DOHH2 (cell line): ENCODE data around the gene ZMIZ1.

Experiments used
- H3F3A ChIP-seq: fragments of 200-600 bp; sonication (generic), shearing (Covaris generic); 2 replicates; pipeline ENCODE4 v1.6.0; 2016; ENCODE audit warnings: antibody characterized with exemption, mild to moderate bottlenecking; ENCODE audit not compliant: control insufficient read depth, insufficient read depth
- H3K27ac ChIP-seq: fragments of 200-600 bp; sonication (generic); 2 replicates; pipeline ENCODE4 v1.5.1; 2014; ENCODE audit warnings: low read depth, mild to moderate bottlenecking, low read length, moderate library complexity
- H3K27me3 ChIP-seq: fragments of 200-600 bp; sonication (generic); 2 replicates; pipeline ENCODE4 v1.6.1; 2014; ENCODE audit warnings: mild to moderate bottlenecking, low read length, mixed read lengths; ENCODE audit not compliant: control insufficient read depth
- H3K36me3 ChIP-seq: fragments of 200-600 bp; sonication (generic); 2 replicates; pipeline ENCODE4 v1.6.1; 2014; ENCODE audit warnings: mild to moderate bottlenecking, low read length, moderate library complexity, mixed read lengths; ENCODE audit not compliant: control insufficient read depth
- H3K4me1 ChIP-seq: fragments of 200-600 bp; sonication (generic); 2 replicates; pipeline ENCODE4 v1.6.1; 2014; ENCODE audit warnings: mild to moderate bottlenecking, low read length, mixed read lengths; ENCODE audit not compliant: control insufficient read depth
- H3K4me2 ChIP-seq: fragments of 200-600 bp; sonication (generic); 2 replicates; pipeline ENCODE4 v1.6.0; 2014; ENCODE audit warnings: mild to moderate bottlenecking, low read length, moderate library complexity
- H3K4me3 ChIP-seq: fragments of 200-600 bp; sonication (generic); 2 replicates; pipeline ENCODE4 v1.5.1; 2014; ENCODE audit warnings: mild to moderate bottlenecking, low read length, mixed read lengths
- H3K79me2 ChIP-seq: fragments of 200-600 bp; sonication (generic); 2 replicates; pipeline ENCODE4 v1.6.1; 2014; ENCODE audit warnings: mild to moderate bottlenecking, low read length, mixed read lengths; ENCODE audit not compliant: control insufficient read depth
- H3K9me2 ChIP-seq: fragments of 200-600 bp; sonication (generic); replicated peaks from 2 replicates; pipeline ENCODE4 v1.6.1; 2014; ENCODE audit warnings: mild to moderate bottlenecking, low read length, mixed read lengths; ENCODE audit not compliant: control insufficient read depth
- H3K9me3 ChIP-seq: fragments of 200-600 bp; sonication (generic); 2 replicates; pipeline ENCODE4 v1.6.1; 2014; ENCODE audit warnings: antibody characterized with exemption, low read length, mixed read lengths; ENCODE audit not compliant: control insufficient read depth, insufficient read depth
- H4K20me1 ChIP-seq: fragments of 200-600 bp; sonication (generic); 2 replicates; pipeline ENCODE4 v1.6.0; 2014; ENCODE audit warnings: low read depth, mild to moderate bottlenecking, antibody characterized with exemption, low read length, moderate library complexity; ENCODE audit not compliant: control insufficient read depth, insufficient read depth
- CTCF ChIP-seq: fragments of 200-600 bp; sonication (generic); IDR thresholded peaks from one replicate; pipeline ENCODE4 v1.5.1; 2014; ENCODE audit warnings: antibody characterized with exemption, mild to moderate bottlenecking, low read depth, low read length; ENCODE audit not compliant: poor library complexity, severe bottlenecking
- EZH2phosphoT487 ChIP-seq: fragments of 200-600 bp; sonication (generic); IDR thresholded peaks from 2 replicates; pipeline ENCODE4 v1.6.1; 2017; ENCODE audit warnings: borderline replicate concordance, mild to moderate bottlenecking, antibody characterized with exemption, low read length, moderate library complexity, mixed read lengths

ZMIZ1 gene

GRCh38 chr10:79285315-79286197 lies 216.8 kb downstream of the ZMIZ1 start:
- H3K4me2 ChIP-seq, result peak overlapping the region; percentile 63
- TF ChIP-seq EZH2phosphoT487 (no peak), CTCF (no peak)
- H4K20me1 ChIP-seq, result no peaks in the 10 kb centered on the region
- H3K4me3 ChIP-seq, result peak overlapping the region; percentile 57
- peaks cover 14% of the 10 kb centered on the region for H3K36me3 ChIP-seq
- no peaks in the 10 kb centered on the region for H3K27me3 ChIP-seq
- no peaks in the 10 kb centered on the region for H3K9me2 ChIP-seq
- peaks cover 9% of the 10 kb centered on the region for H3K79me2 ChIP-seq
- no peaks in the 10 kb centered on the region for H3K9me3 ChIP-seq
- peak overlapping the region; percentile 64 for H3K27ac ChIP-seq
- H3K4me1 ChIP-seq, result peaks cover 56% of the 10 kb centered on the region
- peaks cover 11% of the 10 kb centered on the region for H3F3A ChIP-seq

GRCh38 chr10:79286318-79286951 lies 217.7 kb downstream of the ZMIZ1 start:
- Histone ChIP-seq H3K27ac (peak overlapping the region; percentile 64), H3K4me1 (peaks cover 56% of the 10 kb centered on the region), H3F3A (peaks cover 11% of the 10 kb centered on the region), H3K4me3 (peak overlapping the region; percentile 57), H3K9me2 (no peaks in the 10 kb centered on the region), H3K4me2 (peak overlapping the region; percentile 63), H3K79me2 (peaks cover 9% of the 10 kb centered on the region), H3K9me3 (no peaks in the 10 kb centered on the region), H4K20me1 (no peaks in the 10 kb centered on the region), H3K36me3 (peaks cover 14% of the 10 kb centered on the region), H3K27me3 (no peaks in the 10 kb centered on the region)
- TF ChIP-seq CTCF (no peak), EZH2phosphoT487 (no peak)

GRCh38 chr10:79287973-79288723 lies 219.4 kb downstream of the ZMIZ1 start:
- Histone ChIP-seq H3F3A (peaks cover 11% of the 10 kb centered on the region), H3K79me2 (peaks cover 9% of the 10 kb centered on the region), H3K4me2 (no peak overlapping the region), H3K27ac (no peak overlapping the region), H4K20me1 (no peaks in the 10 kb centered on the region), H3K9me3 (no peaks in the 10 kb centered on the region), H3K36me3 (peaks cover 14% of the 10 kb centered on the region), H3K9me2 (no peaks in the 10 kb centered on the region), H3K4me3 (no peak overlapping the region), H3K27me3 (no peaks in the 10 kb centered on the region), H3K4me1 (peaks cover 42% of the 10 kb centered on the region)
- TF ChIP-seq CTCF (no peak), EZH2phosphoT487 (no peak)
